Activated T-helper 1 cell treated with anti-CD3 and anti-CD28 coated beads, Interleukin-2, amount 50 U/mL, for 16 hours (primary cell): ENCODE results near the gene ASPN.

Experiments used
- DNase-seq, 2 donors: peaks; one replicate each; pipeline ENCODE4 v3.0.0-alpha.2; 2020; ENCODE audit warnings: low read depth in 1 of 2, low spot score in 1 of 2

Gene ASPN

GRCh38 chr9:92506184-92506857 lies 24.0 kb upstream of the ASPN start:
- DNase-seq = no peak

- DNase-seq = no peak
Measured at GRCh38 chr9:92504881-92505280, 22.6 kb upstream of the ASPN start.

GRCh38 chr9:92503156-92503555 lies 20.9 kb upstream of the ASPN start:
- DNase-seq = no peak

- no peak for DNase-seq
Measured at GRCh38 chr9:92501671-92502393, 19.5 kb upstream of the ASPN start.

GRCh38 chr9:92500725-92501124 lies 18.4 kb upstream of the ASPN start:
- DNase-seq = no peak

- DNase-seq = no peak
Measured at GRCh38 chr9:92499701-92500100, 17.4 kb upstream of the ASPN start.

GRCh38 chr9:92496396-92497176 lies 14.3 kb upstream of the ASPN start:
- no peak for DNase-seq

GRCh38 chr9:92494856-92495255 lies 12.6 kb upstream of the ASPN start:
- no peak for DNase-seq

- no peak for DNase-seq
Measured at GRCh38 chr9:92493749-92494387, 11.6 kb upstream of the ASPN start.

- DNase-seq = no peak
Measured at GRCh38 chr9:92492781-92493401, 10.6 kb upstream of the ASPN start.

GRCh38 chr9:92488681-92489550 lies 6.6 kb upstream of the ASPN start:
- DNase-seq = no peak

GRCh38 chr9:92486371-92486770 lies 4.1 kb upstream of the ASPN start:
- no peak for DNase-seq

- DNase-seq = no peak
Measured at GRCh38 chr9:92484563-92484962, 2.3 kb upstream of the ASPN start.

GRCh38 chr9:92483627-92484545 lies 1.6 kb upstream of the ASPN start:
- no peak for DNase-seq

GRCh38 chr9:92482805-92483204 lies 499 bp upstream of the ASPN start:
- DNase-seq = no peak

- no peak for DNase-seq
Measured at GRCh38 chr9:92480986-92481633, 1.2 kb downstream of the ASPN start.

- DNase-seq = no peak
Measured at GRCh38 chr9:92480291-92480771, 2.0 kb downstream of the ASPN start.

GRCh38 chr9:92479346-92479745 lies 3.0 kb downstream of the ASPN start:
- no peak for DNase-seq
